Vagina (tissue), 2 donors: Measurements from ENCODE around the gene ITGA4.

Experiments
- CTCF ChIP-seq, 3 experiments: fragments of 450-650 bp in 2 of 3; fragments of 200-600 bp in 1 of 3; sonication (generic) in 1 of 3; IDR thresholded peaks; one replicate each; pipeline ENCODE4 v1.5.1; 2017 to 2019; ENCODE audit warnings: antibody characterized with exemption in 3 of 3, mild to moderate bottlenecking in 2 of 3, moderate library complexity in 2 of 3
- POLR2A ChIP-seq, 2 donors: fragments of 450-650 bp; IDR thresholded peaks; one replicate each; pipeline ENCODE4 v1.6.1; 2017; ENCODE audit warnings: antibody characterized with exemption in 2 of 2, mild to moderate bottlenecking in 2 of 2, moderate library complexity in 2 of 2

DNA sequence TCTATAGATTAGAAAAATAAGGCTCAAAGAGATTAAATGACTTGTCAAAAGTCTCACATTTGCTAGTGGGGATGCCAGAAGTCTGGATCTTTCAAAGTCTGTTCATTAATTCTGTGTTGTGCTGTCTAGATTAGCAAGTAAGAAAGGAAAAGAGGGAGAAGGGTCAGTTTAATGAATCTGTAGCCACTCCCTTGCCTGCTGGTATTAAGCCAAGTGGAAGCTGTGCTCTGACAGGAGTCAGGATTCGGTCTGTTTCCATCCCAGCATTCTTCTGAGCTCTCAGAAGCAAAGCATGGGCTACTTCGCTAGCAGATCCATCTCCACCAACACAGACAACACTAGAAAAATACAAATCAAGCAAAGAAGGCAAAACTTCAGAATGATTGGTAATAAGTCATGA is 101.2 kb downstream of the ITGA4 start:
- TF ChIP-seq CTCF (IDR thresholded peaks at IDR 0.05) (no peak), POLR2A (IDR thresholded peaks at IDR 0.05) (no peak)
